ENCODE data around the gene IGSF9. TPM values are rescaled to one million over a fixed set of nuclear protein-coding genes. Genes with fewer than 3 reads are reported as not detected.

The IGSF9 gene
- polyA plus RNA-seq, 1 donor from 2014 or later: 11.8 TPM

- Histone ChIP-seq H2AFZ (ENCODE audit: low read depth, low read length) (no peak overlapping the region), H3K36me3 (ENCODE audit: insufficient read depth, low read length) (no peaks in the 10 kb centered on the region), H3K9me2 (ENCODE audit: insufficient read depth, low read length) (no peaks in the 10 kb centered on the region), H3F3A (ENCODE audit: insufficient read depth, low read length, poor library complexity, severe bottlenecking) (no peaks in the 10 kb centered on the region), H3K27ac (ENCODE audit: low read length) (no peak overlapping the region), H3K27me3 (ENCODE audit: insufficient read depth, low read depth, low read length) (no peaks in the 10 kb centered on the region), H3K79me2 (replicated peaks; ENCODE audit: insufficient read depth, low read length) (no peaks in the 10 kb centered on the region), H3K4me2 (ENCODE audit: low read length) (no peak overlapping the region), H4K20me1 (ENCODE audit: insufficient read depth) (no peaks in the 10 kb centered on the region), H3K4me3 (ENCODE audit: low read length) (no peak overlapping the region), H3K9ac (ENCODE audit: low read length) (no peak overlapping the region), H3K9me3 (ENCODE audit: low read length) (no peaks in the 10 kb centered on the region)
- TF ChIP-seq SMC3 (conservative IDR thresholded peaks at IDR 0.05; ENCODE audit: poor library complexity): no peak
Measured at GRCh38 chr1:159961636-159962035, 16.2 kb upstream of the IGSF9 start.

- TF ChIP-seq MXI1 (conservative IDR thresholded peaks at IDR 0.05; ENCODE audit: poor library complexity, severe bottlenecking): no peak
- TF ChIP-seq SMC3 (conservative IDR thresholded peaks at IDR 0.05; ENCODE audit: poor library complexity): no peak
- TF ChIP-seq REST (IDR thresholded peaks at IDR 0.05; ENCODE audit: borderline replicate concordance): no peak
- no peak for TF ChIP-seq TAF1 (IDR thresholded peaks at IDR 0.05; ENCODE audit: low read depth)
- TF ChIP-seq, protein P1, sequence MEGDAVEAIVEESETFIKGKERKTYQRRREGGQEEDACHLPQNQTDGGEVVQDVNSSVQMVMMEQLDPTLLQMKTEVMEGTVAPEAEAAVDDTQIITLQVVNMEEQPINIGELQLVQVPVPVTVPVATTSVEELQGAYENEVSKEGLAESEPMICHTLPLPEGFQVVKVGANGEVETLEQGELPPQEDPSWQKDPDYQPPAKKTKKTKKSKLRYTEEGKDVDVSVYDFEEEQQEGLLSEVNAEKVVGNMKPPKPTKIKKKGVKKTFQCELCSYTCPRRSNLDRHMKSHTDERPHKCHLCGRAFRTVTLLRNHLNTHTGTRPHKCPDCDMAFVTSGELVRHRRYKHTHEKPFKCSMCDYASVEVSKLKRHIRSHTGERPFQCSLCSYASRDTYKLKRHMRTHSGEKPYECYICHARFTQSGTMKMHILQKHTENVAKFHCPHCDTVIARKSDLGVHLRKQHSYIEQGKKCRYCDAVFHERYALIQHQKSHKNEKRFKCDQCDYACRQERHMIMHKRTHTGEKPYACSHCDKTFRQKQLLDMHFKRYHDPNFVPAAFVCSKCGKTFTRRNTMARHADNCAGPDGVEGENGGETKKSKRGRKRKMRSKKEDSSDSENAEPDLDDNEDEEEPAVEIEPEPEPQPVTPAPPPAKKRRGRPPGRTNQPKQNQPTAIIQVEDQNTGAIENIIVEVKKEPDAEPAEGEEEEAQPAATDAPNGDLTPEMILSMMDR (IDR thresholded peaks at IDR 0.05; ENCODE audit: poor library complexity, severe bottlenecking): no peak
- no peak for TF ChIP-seq EP300 (conservative IDR thresholded peaks at IDR 0.05; ENCODE audit: poor library complexity, severe bottlenecking)
- TF ChIP-seq EZH2 (IDR thresholded peaks at IDR 0.05; ENCODE audit: borderline replicate concordance, insufficient read depth, low read length, poor library complexity, severe bottlenecking): no peak
- no peak for TF ChIP-seq POLR2AphosphoS5 (IDR thresholded peaks at IDR 0.05)
- TF ChIP-seq RAD21 (conservative IDR thresholded peaks at IDR 0.05): no peak
- Histone ChIP-seq H3K4me3 (ENCODE audit: low read length) (no peak overlapping the region), H3F3A (ENCODE audit: insufficient read depth, low read length, poor library complexity, severe bottlenecking) (no peaks in the 10 kb centered on the region), H3K27me3 (ENCODE audit: insufficient read depth, low read depth, low read length) (no peaks in the 10 kb centered on the region), H3K4me2 (ENCODE audit: low read length) (no peak overlapping the region), H4K20me1 (ENCODE audit: insufficient read depth) (no peaks in the 10 kb centered on the region), H3K27ac (ENCODE audit: low read length) (no peak overlapping the region), H2AFZ (ENCODE audit: low read depth, low read length) (no peak overlapping the region), H3K9me3 (ENCODE audit: low read length) (no peaks in the 10 kb centered on the region), H3K36me3 (ENCODE audit: insufficient read depth, low read length) (no peaks in the 10 kb centered on the region), H3K9me2 (ENCODE audit: insufficient read depth, low read length) (no peaks in the 10 kb centered on the region), H3K79me2 (replicated peaks; ENCODE audit: insufficient read depth, low read length) (no peaks in the 10 kb centered on the region), H3K9ac (ENCODE audit: low read length) (no peak overlapping the region)
Measured at GRCh38 chr1:159960721-159961381, 15.4 kb upstream of the IGSF9 start.

Data from neural cell (in vitro differentiated cells).